ENCODE data around the gene NBEA. TPM values are rescaled to one million over a fixed set of nuclear protein-coding genes. Genes with fewer than 3 reads are reported as not detected.

NBEA gene
- total and polyA plus RNA-seq, 7 donors, result 0.46 to 47.6 (median 38.0) TPM

- Histone ChIP-seq H3K27me3 (no peaks in the 10 kb centered on the region), H3K4me1 (no peaks in the 10 kb centered on the region), H3K4me3 (no peak overlapping the region), H3K9me3 (no peaks in the 10 kb centered on the region), H3K36me3 (no peaks in the 10 kb centered on the region), H3K27ac (no peak overlapping the region)
- DNase-seq, result no peak
- TF ChIP-seq CTCF (IDR thresholded peaks at IDR 0.05) (no peak), POLR2A (IDR thresholded peaks at IDR 0.05) (no peak), POLR2AphosphoS5 (IDR thresholded peaks at IDR 0.05) (no peak), EP300 (IDR thresholded peaks at IDR 0.05) (no peak)
- WGBS, 2 donors, result 96 to 97% methylated on average over 3 of the region's 3 CpGs
- intact Hi-C loops (cut with DNase I), result no loop called here
Measured at GRCh38 chr13:35343417-35343816, 401.3 kb downstream of the NBEA start.

- no peaks in the 10 kb centered on the region for H3K36me3 ChIP-seq
- WGBS, 2 donors, result 86 to 93% methylated on average over 2 of the region's 2 CpGs
- no peak for TF ChIP-seq POLR2A (IDR thresholded peaks at IDR 0.05)
- TF ChIP-seq EP300 (IDR thresholded peaks at IDR 0.05), result no peak
- TF ChIP-seq CTCF (IDR thresholded peaks at IDR 0.05), result no peak
- no peak for TF ChIP-seq POLR2AphosphoS5 (IDR thresholded peaks at IDR 0.05)
- no peak overlapping the region for H3K27ac ChIP-seq
- no peak overlapping the region for H3K4me3 ChIP-seq
- H3K4me1 ChIP-seq, result peaks cover 0 to 8% (median 3%) of the 10 kb centered on the region in 4 donors
- DNase-seq, result no peak
- H3K27me3 ChIP-seq, result no peaks in the 10 kb centered on the region
- H3K9me3 ChIP-seq, result no peaks in the 10 kb centered on the region
- intact Hi-C loops (cut with DNase I), result no loop called here
Measured at GRCh38 chr13:35345992-35346391, 403.9 kb downstream of the NBEA start.

GRCh38 chr13:35346494-35346893 is 404.4 kb downstream of the NBEA start:
- TF ChIP-seq POLR2A (IDR thresholded peaks at IDR 0.05) (no peak), POLR2AphosphoS5 (IDR thresholded peaks at IDR 0.05) (no peak), CTCF (IDR thresholded peaks at IDR 0.05) (no peak), EP300 (IDR thresholded peaks at IDR 0.05) (no peak)
- H3K4me1 ChIP-seq, result peaks cover 0 to 8% (median 3%) of the 10 kb centered on the region in 4 donors
- intact Hi-C loops (cut with DNase I), result no loop called here
- H3K4me3 ChIP-seq, result no peak overlapping the region
- H3K27ac ChIP-seq, result no peak overlapping the region
- H3K27me3 ChIP-seq, result no peaks in the 10 kb centered on the region
- WGBS, 2 donors, result 63 to 83% methylated on average over 4 of the region's 4 CpGs
- H3K9me3 ChIP-seq, result no peaks in the 10 kb centered on the region
- no peak for DNase-seq
- H3K36me3 ChIP-seq, result no peaks in the 10 kb centered on the region

GRCh38 chr13:35347679-35348205 is 405.7 kb downstream of the NBEA start:
- Histone ChIP-seq H3K27me3 (no peaks in the 10 kb centered on the region), H3K9me3 (no peaks in the 10 kb centered on the region), H3K36me3 (no peaks in the 10 kb centered on the region), H3K4me3 (no peak overlapping the region), H3K4me1 (peaks cover 0 to 12% (median 3%) of the 10 kb centered on the region in 4 donors), H3K27ac (no peak overlapping the region)
- no peak for DNase-seq
- TF ChIP-seq POLR2AphosphoS5 (IDR thresholded peaks at IDR 0.05), result no peak
- no peak for TF ChIP-seq EP300 (IDR thresholded peaks at IDR 0.05)
- TF ChIP-seq POLR2A (IDR thresholded peaks at IDR 0.05), result no peak
- no peak for TF ChIP-seq CTCF (IDR thresholded peaks at IDR 0.05)
- intact Hi-C loops (cut with DNase I), result no loop called here
- 82 to 85% methylated on average over 1 of the region's 1 CpG for WGBS, 2 donors

GRCh38 chr13:35349052-35349451 is 407.0 kb downstream of the NBEA start:
- peaks cover 0 to 15% (median 3%) of the 10 kb centered on the region in 4 donors for H3K4me1 ChIP-seq
- TF ChIP-seq CTCF (IDR thresholded peaks at IDR 0.05) (no peak), POLR2AphosphoS5 (IDR thresholded peaks at IDR 0.05) (no peak), POLR2A (IDR thresholded peaks at IDR 0.05) (no peak), EP300 (IDR thresholded peaks at IDR 0.05) (no peak)
- WGBS, 2 donors, result 77 to 83% methylated on average over 2 of the region's 2 CpGs
- H3K36me3 ChIP-seq, result no peaks in the 10 kb centered on the region
- no peak overlapping the region for H3K27ac ChIP-seq
- intact Hi-C loops (cut with DNase I), result no loop called here
- no peak overlapping the region for H3K4me3 ChIP-seq
- no peak for DNase-seq
- H3K27me3 ChIP-seq, result no peaks in the 10 kb centered on the region
- no peaks in the 10 kb centered on the region for H3K9me3 ChIP-seq

All from sigmoid colon (tissue), 7 donors.